A549 (cell line): ENCODE results near the gene CD47. TPM values are rescaled to one million over a fixed set of nuclear protein-coding genes. Genes with fewer than 3 reads are reported as not detected.
A peak's percentile ranks its signal among the peaks of the same experiment; 100 is the strongest.

Experiments used
- ATAC-seq, 2 experiments: fragments of 200-7000 bp in 1 of 2; fragments of >200 bp in 1 of 2; cut with Nextera tagmentation in 1 of 2; cut with Tn5 transposase in 1 of 2; 3 replicates each; pipeline versions ENCODE4 v1.8.0 to v1.9.1; 2018 to 2020; ENCODE audit warnings: mild to moderate bottlenecking in 1 of 2, moderate library complexity in 1 of 2
- CTCF ChIA-PET: fragments of 300-600 bp; sonication (Branson Sonifier 250); formaldehyde crosslinking; extraction: SDS; loops from one replicate; lab custom pipeline; 2021; ENCODE audit warnings: antibody characterized with exemption, inconsistent platforms; lab: Yijun Ruan, JAX
- POLR2A ChIA-PET: fragments of 350-600 bp; formaldehyde crosslinking; extraction: SDS; loops from one replicate; lab custom pipeline; 2021; ENCODE audit warnings: antibody characterized with exemption, inconsistent platforms; lab: Yijun Ruan, JAX
- DNase-seq, 2 experiments: peaks; one replicate each; pipeline versions ENCODE4 v3.0.0 to v3.0.0-alpha.2; 2011 to 2016; ENCODE audit warnings: low read depth in 1 of 2, low spot score in 1 of 2
- FAIRE-seq: peaks from 2 replicates; lab custom pipeline; 2011; peaks lifted over from hg19 to GRCh38; lab: Jason Lieb, UNC
- H3K27ac ChIP-seq, 2 experiments: fragments of >200 bp; sonication (Bioruptor Twin); formaldehyde crosslinking; 3 replicates each; pipeline ENCODE4 v1.5.1; 2016 to 2017
- H3K4me1 ChIP-seq: fragments of >200 bp; sonication (Bioruptor Twin); formaldehyde crosslinking; 3 replicates; pipeline ENCODE4 v1.6.1; 2016
- H3K4me2 ChIP-seq: fragments of >200 bp; sonication (Bioruptor Twin); formaldehyde crosslinking; 3 replicates; pipeline ENCODE4 v1.6.1; 2016
- H3K4me3 ChIP-seq: fragments of >200 bp; sonication (Bioruptor Twin); formaldehyde crosslinking; 3 replicates; pipeline ENCODE4 v1.5.1; 2016
- H3K9me3 ChIP-seq: fragments of >200 bp; sonication (Bioruptor Twin); formaldehyde crosslinking; 3 replicates; pipeline ENCODE4 v1.6.1; 2016
- CBX2 ChIP-seq: fragments of 200-600 bp; sonication (generic); IDR thresholded peaks from 2 replicates; pipeline ENCODE4 v1.6.1; 2016; ENCODE audit warnings: low read depth, mild to moderate bottlenecking, borderline replicate concordance
- EHF ChIP-seq: fragments of 250-450 bp; sonication (Bioruptor Pico); IDR thresholded peaks from 2 replicates; pipeline ENCODE4 v1.5.0; 2020; ENCODE audit warnings: mild to moderate bottlenecking
- EP300 ChIP-seq, 2 experiments: fragments of >200 bp; sonication (Bioruptor Twin); formaldehyde crosslinking; IDR thresholded peaks; 2 replicates in 1 of 2; 3 replicates in 1 of 2; pipeline ENCODE4 v1.6.1; 2016 to 2017
- ESRRA ChIP-seq: fragments of 150-350 bp; IDR thresholded peaks from 2 replicates; pipeline ENCODE4 v1.6.1; 2014; ENCODE audit warnings: mild to moderate bottlenecking, low read length, borderline replicate concordance
- FOSB ChIP-seq: fragments of 250-450 bp; sonication (Bioruptor Pico); IDR thresholded peaks from 2 replicates; pipeline ENCODE4 v1.5.0; 2020; ENCODE audit warnings: mild to moderate bottlenecking, moderate library complexity
- HEYL ChIP-seq: fragments of 250-450 bp; sonication (Bioruptor Pico); IDR thresholded peaks from 2 replicates; pipeline ENCODE4 v1.8.0; 2021; ENCODE audit warnings: mild to moderate bottlenecking, moderate library complexity
- HOXA7 ChIP-seq: fragments of 250-450 bp; sonication (Bioruptor Pico); IDR thresholded peaks from 2 replicates; pipeline ENCODE4 v1.5.0; 2020; ENCODE audit warnings: mild to moderate bottlenecking, moderate library complexity
- HOXB5 ChIP-seq: fragments of 250-450 bp; sonication (Bioruptor Pico); IDR thresholded peaks from 2 replicates; pipeline ENCODE4 v1.5.0; 2020; ENCODE audit warnings: mild to moderate bottlenecking, moderate library complexity
- KDM1A ChIP-seq: fragments of 200-600 bp; sonication (generic); IDR thresholded peaks from 2 replicates; pipeline ENCODE4 v1.6.1; 2016; ENCODE audit warnings: low read depth, mild to moderate bottlenecking
- MAFK ChIP-seq: fragments of 450-650 bp; IDR thresholded peaks from 2 replicates; pipeline ENCODE4 v1.6.1; 2014; ENCODE audit not compliant: partially characterized antibody
- MYC ChIP-seq: IDR thresholded peaks from 2 replicates; pipeline ENCODE4 v1.6.1; 2012; ENCODE audit warnings: mild to moderate bottlenecking, inconsistent platforms, low read length, improper control_type of control experiment, borderline replicate concordance
- POLR2A ChIP-seq: IDR thresholded peaks from 2 replicates; pipeline ENCODE4 v1.6.1; 2012; ENCODE audit warnings: mild to moderate bottlenecking, low read length
- RAD21 ChIP-seq, 2 experiments: fragments of >200 bp in 1 of 2; sonication (Bioruptor Twin) in 1 of 2; formaldehyde crosslinking in 1 of 2; IDR thresholded peaks in 1 of 2; conservative IDR thresholded peaks in 1 of 2; 2 replicates in 1 of 2; 3 replicates in 1 of 2; pipeline ENCODE4 v1.6.1; 2012 to 2018; ENCODE audit warnings: inconsistent platforms in 1 of 2
- RARB ChIP-seq: fragments of 250-450 bp; sonication (Bioruptor Pico); IDR thresholded peaks from 2 replicates; pipeline ENCODE4 v1.8.0; 2021; ENCODE audit warnings: mild to moderate bottlenecking, moderate library complexity
- RFX5 ChIP-seq: fragments of 450-650 bp; IDR thresholded peaks from 2 replicates; pipeline ENCODE4 v1.7.1; 2014; ENCODE audit warnings: antibody characterized with exemption, mild to moderate bottlenecking, moderate library complexity
- SMC3 ChIP-seq: fragments of >200 bp; sonication (Bioruptor Twin); formaldehyde crosslinking; IDR thresholded peaks from 3 replicates; pipeline ENCODE4 v1.6.1; 2018; ENCODE audit warnings: inconsistent platforms
- TP53 ChIP-seq: fragments of 250-450 bp; sonication (Bioruptor Pico); IDR thresholded peaks from 2 replicates; pipeline ENCODE4 v1.5.0; 2021; ENCODE audit warnings: mild to moderate bottlenecking, moderate library complexity
- ZNF302 ChIP-seq: fragments of 250-450 bp; sonication (Bioruptor Pico); IDR thresholded peaks from 2 replicates; pipeline ENCODE4 v1.9.0; 2021; ENCODE audit warnings: inconsistent platforms, mild to moderate bottlenecking, moderate library complexity
- ZSCAN20 ChIP-seq: fragments of 250-450 bp; sonication (Bioruptor Pico); IDR thresholded peaks from 2 replicates; pipeline ENCODE4 v1.8.0; 2022; ENCODE audit warnings: mild to moderate bottlenecking, moderate library complexity
- WGBS: methylation state at CpG from one replicate; pipeline ENCODE4 v1.1.6; 2017; ENCODE audit errors: missing lambda C conversion rate; 5-methylcytosine and 5-hydroxymethylcytosine counted together
- polyA plus RNA-seq, 4 experiments: library from polyadenylated mRNA; depleted of rRNA in 3 of 4; stranded (reverse); fragments of >200 nt; fragmentation: RNase III in 1 of 4; extraction: RNeasy Plus Mini Kit Qiagen cat#74134 plus additional on column Dnase treatment in 1 of 4; gene quantifications; 2 replicates in 3 of 4; 3 replicates in 1 of 4; pipeline ENCODE4 v1.2.3, GENCODE V29; 2011 to 2017
- TF ChIP-seq, protein P1 (sequence below): fragments of >200 bp; sonication (Bioruptor Twin); formaldehyde crosslinking; IDR thresholded peaks from 2 replicates; pipeline ENCODE4 v1.6.1; 2016
- TF ChIP-seq, protein P2 (sequence below): IDR thresholded peaks from 2 replicates; pipeline ENCODE4 v1.6.1; 2012
- TF ChIP-seq, protein P3 (sequence below): fragments of >200 bp; sonication (Bioruptor Twin); formaldehyde crosslinking; IDR thresholded peaks from 3 replicates; pipeline ENCODE4 v1.6.1; 2016

The CD47 gene
- polyA plus RNA-seq, 2 of the 4 experiments (the other 2 are of a cell fraction): 31.0 to 35.9 TPM

DNA sequence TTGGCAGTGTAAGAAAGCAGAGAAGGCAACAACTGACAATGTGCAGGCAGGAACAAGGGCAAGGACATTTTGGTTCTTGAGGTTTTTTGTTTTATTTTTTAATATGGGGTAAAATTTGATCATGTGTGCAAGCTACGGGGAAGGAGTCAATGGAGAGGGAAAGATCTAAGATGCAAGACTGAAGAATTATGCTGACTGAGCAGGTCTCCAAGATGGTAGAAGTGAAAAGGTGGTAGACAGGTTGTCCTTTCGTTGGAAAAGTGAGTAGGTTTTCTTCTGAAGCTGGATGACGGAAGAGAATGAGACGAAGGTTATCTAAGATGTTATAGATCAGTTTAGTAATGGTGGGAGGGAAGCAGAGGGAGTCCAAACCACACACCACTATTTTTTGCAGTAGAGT lies 4.2 kb downstream of the CD47 start:
- H3K9me3 ChIP-seq: no peaks in the 10 kb centered on the region
- no peak overlapping the region for H3K4me2 ChIP-seq
- ChIA-PET CTCF (no interaction called here), POLR2A (no interaction called here)
- no peak overlapping the region for H3K27ac ChIP-seq
- DNase-seq: no peak
- H3K4me1 ChIP-seq: peaks cover 11% of the 10 kb centered on the region; the same call in 2 of the 3 replicates
- 92% methylated on average over 4 of the region's 4 CpGs for WGBS
- TF ChIP-seq MAFK: peak; percentile 83
- no peak for TF ChIP-seq EHF (CRISPR knock-in tag)
- no peak for ATAC-seq
- no peak overlapping the region for H3K4me3 ChIP-seq
- no peak for FAIRE-seq

DNA sequence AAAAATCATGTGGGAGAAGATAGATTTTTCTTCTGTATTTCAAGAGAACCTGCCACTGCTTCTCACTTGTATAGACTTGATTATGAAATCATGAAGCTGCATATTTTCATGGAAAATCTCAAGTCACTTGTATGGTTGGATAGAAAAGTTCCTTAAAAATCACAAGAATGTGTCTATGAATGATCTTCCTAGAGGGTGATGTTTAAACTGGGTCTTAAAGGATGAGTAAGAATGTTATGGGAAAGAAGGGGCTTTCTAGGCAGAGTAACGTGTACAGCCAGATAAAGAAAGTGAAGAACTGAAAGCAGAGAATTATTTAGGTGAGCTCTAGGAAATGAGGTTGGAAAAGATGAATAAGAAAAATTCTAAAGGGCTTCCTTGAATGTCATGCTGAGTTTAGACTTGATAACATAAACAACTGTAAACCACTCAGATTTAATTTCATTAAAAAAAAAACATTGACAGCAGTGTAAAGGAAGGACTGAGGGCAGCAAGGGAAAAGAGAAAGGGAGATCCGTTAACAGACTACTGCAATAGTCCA lies 5.0 kb downstream of the CD47 start:
- DNase-seq (no peak), FAIRE-seq (no peak), ATAC-seq (no peak)
- no peak overlapping the region for H3K4me2 ChIP-seq
- H3K9me3 ChIP-seq: no peaks in the 10 kb centered on the region
- H3K4me3 ChIP-seq: no peak overlapping the region
- no peak overlapping the region for H3K27ac ChIP-seq
- TF ChIP-seq HOXA7 (CRISPR knock-in tag) (no peak), MAFK (no peak), EP300 (IDR thresholded peaks at IDR 0.05) (no peak), FOSB (CRISPR knock-in tag) (no peak), ZNF302 (CRISPR knock-in tag) (no peak), CBX2 (no peak)
- TF ChIP-seq, protein P1, sequence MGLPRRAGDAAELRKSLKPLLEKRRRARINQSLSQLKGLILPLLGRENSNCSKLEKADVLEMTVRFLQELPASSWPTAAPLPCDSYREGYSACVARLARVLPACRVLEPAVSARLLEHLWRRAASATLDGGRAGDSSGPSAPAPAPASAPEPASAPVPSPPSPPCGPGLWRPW: no peak
- TF ChIP-seq, protein P2, sequence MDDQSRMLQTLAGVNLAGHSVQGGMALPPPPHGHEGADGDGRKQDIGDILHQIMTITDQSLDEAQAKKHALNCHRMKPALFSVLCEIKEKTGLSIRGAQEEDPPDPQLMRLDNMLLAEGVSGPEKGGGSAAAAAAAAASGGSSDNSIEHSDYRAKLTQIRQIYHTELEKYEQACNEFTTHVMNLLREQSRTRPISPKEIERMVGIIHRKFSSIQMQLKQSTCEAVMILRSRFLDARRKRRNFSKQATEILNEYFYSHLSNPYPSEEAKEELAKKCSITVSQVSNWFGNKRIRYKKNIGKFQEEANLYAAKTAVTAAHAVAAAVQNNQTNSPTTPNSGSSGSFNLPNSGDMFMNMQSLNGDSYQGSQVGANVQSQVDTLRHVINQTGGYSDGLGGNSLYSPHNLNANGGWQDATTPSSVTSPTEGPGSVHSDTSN: no peak
- ChIA-PET POLR2A (no interaction called here), CTCF (no interaction called here)
- peaks cover 11% of the 10 kb centered on the region; the same call in 2 of the 3 replicates for H3K4me1 ChIP-seq
- WGBS: 81% methylated on average over 2 of the region's 2 CpGs

DNA sequence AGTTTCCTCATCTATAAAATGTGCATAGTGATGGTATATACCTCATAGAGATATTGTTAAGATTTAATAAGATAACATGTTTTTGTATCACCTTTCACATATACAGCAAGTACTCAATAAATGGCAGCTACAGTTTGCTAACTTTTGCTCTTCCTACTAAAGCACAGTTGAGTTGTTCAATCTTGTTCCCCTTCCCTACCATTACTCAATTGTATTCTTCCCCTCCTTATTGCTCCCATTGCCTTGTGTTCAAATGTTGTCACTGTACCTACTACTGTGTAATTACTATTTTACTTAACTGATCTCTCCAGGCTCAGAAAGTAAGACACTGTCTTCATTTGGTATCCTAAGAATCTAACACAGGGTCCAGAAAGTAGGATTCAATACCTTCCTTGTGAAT lies 5.5 kb downstream of the CD47 start:
- FAIRE-seq: peak; percentile 13
- POLR2A ChIA-PET: no interaction called here
- no peak overlapping the region for H3K4me2 ChIP-seq
- no peak for ATAC-seq
- CTCF ChIA-PET: no interaction called here
- H3K4me1 ChIP-seq: peaks cover 11% of the 10 kb centered on the region; the same call in 2 of the 3 replicates
- H3K4me3 ChIP-seq: no peak overlapping the region
- TF ChIP-seq, protein P3, sequence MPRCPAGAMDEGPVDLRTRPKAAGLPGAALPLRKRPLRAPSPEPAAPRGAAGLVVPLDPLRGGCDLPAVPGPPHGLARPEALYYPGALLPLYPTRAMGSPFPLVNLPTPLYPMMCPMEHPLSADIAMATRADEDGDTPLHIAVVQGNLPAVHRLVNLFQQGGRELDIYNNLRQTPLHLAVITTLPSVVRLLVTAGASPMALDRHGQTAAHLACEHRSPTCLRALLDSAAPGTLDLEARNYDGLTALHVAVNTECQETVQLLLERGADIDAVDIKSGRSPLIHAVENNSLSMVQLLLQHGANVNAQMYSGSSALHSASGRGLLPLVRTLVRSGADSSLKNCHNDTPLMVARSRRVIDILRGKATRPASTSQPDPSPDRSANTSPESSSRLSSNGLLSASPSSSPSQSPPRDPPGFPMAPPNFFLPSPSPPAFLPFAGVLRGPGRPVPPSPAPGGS: no peak
- TF ChIP-seq RFX5 (no peak), SMC3 (no peak), POLR2A (no peak), HEYL (no peak), RARB (CRISPR knock-in tag) (no peak), HOXB5 (CRISPR knock-in tag) (no peak), TP53 (CRISPR knock-in tag) (no peak), ESRRA (no peak), RAD21 (conservative IDR thresholded peaks at IDR 0.05 in 1 of 2, IDR thresholded peaks at IDR 0.05 in 1 of 2) (no peak), KDM1A (no peak), ZSCAN20 (CRISPR knock-in tag) (no peak), MYC (no peak)
- TF ChIP-seq, protein P2: no peak
- H3K9me3 ChIP-seq: no peaks in the 10 kb centered on the region
- no peak overlapping the region for H3K27ac ChIP-seq
- DNase-seq: no peak
